ENCODE results near the gene PTK6.

GRCh38 chr20:63557481-63557891, 20.3 kb upstream of the PTK6 start:
- TF ChIP-seq CTCF (IDR thresholded peaks at IDR 0.05) (no peak), POLR2A (IDR thresholded peaks at IDR 0.05; ENCODE audit: low read depth) (no peak), EP300 (IDR thresholded peaks at IDR 0.05) (no peak)
